HepG2 (cell line): ENCODE measurements around the gene ENTPD2. TPM values are rescaled to one million over a fixed set of nuclear protein-coding genes. Genes with fewer than 3 reads are reported as not detected.

ENCODE experiments used
- HNRNPL ChIP-seq: fragments of 200-400 bp; formaldehyde crosslinking; IDR thresholded peaks from 2 replicates; pipeline ENCODE4 v1.6.1; 2017; ENCODE audit warnings: mild to moderate bottlenecking, low read depth, low read length
- LCORL ChIP-seq, 2 experiments: fragments of 450-650 bp in 1 of 2; sonication (generic) in 1 of 2; formaldehyde crosslinking in 1 of 2; IDR thresholded peaks; 2 replicates each; pipeline versions ENCODE4 v1.5.0 to v1.6.1; 2017 to 2020; ENCODE audit warnings: antibody characterized with exemption in 1 of 2, missing genetic modification reagents in 1 of 2
- MBD4 ChIP-seq: IDR thresholded peaks from 2 replicates; pipeline ENCODE4 v1.6.1; 2012; ENCODE audit warnings: low read length, inconsistent platforms, borderline replicate concordance
- MXI1 ChIP-seq: IDR thresholded peaks from 3 replicates; pipeline ENCODE4 v1.6.1; 2012; ENCODE audit warnings: low read depth, low read length, inconsistent platforms, borderline replicate concordance
- PCBP2 ChIP-seq: fragments of 200-400 bp; formaldehyde crosslinking; optimal IDR thresholded peaks from 2 replicates; pipeline ENCODE3; 2018; ENCODE audit warnings: low read length, low read depth; ENCODE audit not compliant: poor library complexity, severe bottlenecking
- REXO4 ChIP-seq: sonication (generic); formaldehyde crosslinking; IDR thresholded peaks from 2 replicates; pipeline ENCODE4 v1.8.0; 2022; ENCODE audit warnings: missing genetic modification reagents, mild to moderate bottlenecking, borderline replicate concordance
- ZBTB7B ChIP-seq: sonication (generic); formaldehyde crosslinking; IDR thresholded peaks from 2 replicates; pipeline ENCODE4 v1.4.0; 2020; ENCODE audit warnings: missing genetic modification reagents
- ZMYM4 ChIP-seq: sonication (generic); formaldehyde crosslinking; IDR thresholded peaks from 2 replicates; pipeline ENCODE4 v1.8.1; 2023; ENCODE audit warnings: mild to moderate bottlenecking, missing genetic modification reagents
- ZNF30 ChIP-seq: sonication (generic); formaldehyde crosslinking; IDR thresholded peaks from 2 replicates; pipeline ENCODE4 v1.5.0; 2020; ENCODE audit warnings: mild to moderate bottlenecking, missing genetic modification reagents
- ZNF343 ChIP-seq: sonication (generic); formaldehyde crosslinking; IDR thresholded peaks from 2 replicates; pipeline ENCODE4 v1.4.0; 2020; ENCODE audit warnings: mild to moderate bottlenecking, missing genetic modification reagents
- ZNF451 ChIP-seq: sonication (generic); formaldehyde crosslinking; IDR thresholded peaks from 2 replicates; pipeline ENCODE4 v1.5.0; 2020; ENCODE audit warnings: mild to moderate bottlenecking, missing genetic modification reagents
- ZNF781 ChIP-seq: sonication (generic); formaldehyde crosslinking; IDR thresholded peaks from 2 replicates; pipeline ENCODE4 v1.5.1; 2020; ENCODE audit warnings: borderline replicate concordance, mild to moderate bottlenecking, missing genetic modification reagents; ENCODE audit errors: not compliant biosample characterization
- ZNF782 ChIP-seq: sonication (generic); formaldehyde crosslinking; IDR thresholded peaks from 2 replicates; pipeline ENCODE4 v1.4.0; 2020; ENCODE audit warnings: missing genetic modification reagents, mild to moderate bottlenecking, borderline replicate concordance
- polyA plus RNA-seq, 8 experiments: library from polyadenylated mRNA; depleted of rRNA in 3 of 8; stranded (reverse) in 7 of 8; unstranded in 1 of 8; fragments of >200 nt; fragmentation: Illumina TruSeq in 4 of 8; extraction: Trizol in 4 of 8; gene quantifications; 2 replicates each; pipeline versions ENCODE4 v1.2.1 to v1.2.3, GENCODE V29; 2011 to 2016; ENCODE audit warnings: low read depth in 4 of 8, missing spikeins in 1 of 8, mixed read lengths in 1 of 8; ENCODE audit not compliant: insufficient read depth in 1 of 8
- total RNA-seq, 5 experiments: library from RNA; depleted of rRNA; stranded (reverse); fragments of >200 nt; fragmentation: Illumina TruSeq; extraction: Trizol; gene quantifications; 2 replicates each; pipeline ENCODE4 v1.2.3, GENCODE V29; 2016; ENCODE audit warnings: low read depth in 1 of 5
- TF ChIP-seq, protein P1 (sequence below): conservative IDR thresholded peaks from 2 replicates; pipeline ENCODE4 v1.6.1; 2018; ENCODE audit warnings: missing genetic modification reagents
- TF ChIP-seq, protein P2 (sequence below): sonication (generic); formaldehyde crosslinking; IDR thresholded peaks from 2 replicates; pipeline ENCODE4 v1.4.0; 2020; ENCODE audit warnings: missing genetic modification reagents
- TF ChIP-seq, protein P3 (sequence below): sonication (generic); formaldehyde crosslinking; IDR thresholded peaks from 2 replicates; pipeline ENCODE4 v1.4.0; 2020; ENCODE audit warnings: missing genetic modification reagents
- TF ChIP-seq, protein P4 (sequence below): sonication (generic); formaldehyde crosslinking; IDR thresholded peaks from 2 replicates; pipeline ENCODE4 v1.5.0; 2020; ENCODE audit warnings: missing genetic modification reagents

ENTPD2 gene
- total and polyA plus RNA-seq, 2 of the 13 experiments (the other 11 are each of a cell fraction or from before 2014, with no cell fraction given) = 0.95 to 3.2 TPM

DNA sequence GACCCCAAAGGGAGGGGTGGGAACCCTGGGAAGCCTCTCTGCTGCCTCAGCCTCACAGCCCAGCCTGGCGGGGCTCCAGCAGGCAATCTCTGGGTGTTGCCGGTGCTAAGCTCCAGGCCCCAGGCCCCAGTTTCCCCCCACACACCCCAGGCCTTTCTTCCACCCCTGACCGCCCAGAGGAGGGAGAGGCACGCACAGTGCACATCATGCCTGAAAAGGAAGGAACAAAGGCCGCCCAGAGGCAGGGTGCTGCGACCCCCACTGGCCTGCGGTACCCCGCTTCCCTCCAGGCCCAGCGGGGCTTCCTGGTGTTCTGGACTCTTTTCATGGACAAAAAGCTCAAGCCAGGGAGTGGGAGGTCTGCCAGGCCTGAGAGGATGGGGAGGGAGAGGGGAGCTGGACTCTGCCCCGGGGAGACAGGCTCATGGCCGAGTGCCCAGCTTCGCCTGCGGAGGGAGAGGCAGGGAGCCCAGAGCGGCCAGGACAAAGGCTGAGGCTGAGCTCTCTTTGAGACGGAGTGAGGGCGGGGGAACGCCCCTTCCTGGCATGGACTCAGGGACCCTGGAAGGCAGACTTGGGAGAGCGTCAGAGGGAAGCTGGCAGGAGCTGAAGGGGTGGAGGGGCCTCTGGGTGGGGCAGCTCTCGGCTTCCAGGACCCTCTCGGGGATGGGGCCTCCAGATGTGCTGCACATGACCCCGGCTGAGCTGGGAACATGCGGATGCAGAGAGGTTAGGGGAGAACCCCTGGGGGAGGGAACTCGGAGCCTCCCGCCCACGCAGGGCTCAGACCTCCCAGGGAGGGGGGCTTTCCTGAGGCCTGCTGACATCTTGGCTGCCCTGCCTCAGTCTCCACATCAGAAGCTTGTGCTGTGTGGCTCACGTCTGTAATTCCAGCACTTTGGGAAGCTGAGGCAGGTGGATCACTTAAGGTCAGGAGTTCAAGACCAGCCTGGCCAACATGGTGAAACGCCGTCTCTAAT is 1.8 kb upstream of the ENTPD2 start (continued):
- TF ChIP-seq, protein P1, sequence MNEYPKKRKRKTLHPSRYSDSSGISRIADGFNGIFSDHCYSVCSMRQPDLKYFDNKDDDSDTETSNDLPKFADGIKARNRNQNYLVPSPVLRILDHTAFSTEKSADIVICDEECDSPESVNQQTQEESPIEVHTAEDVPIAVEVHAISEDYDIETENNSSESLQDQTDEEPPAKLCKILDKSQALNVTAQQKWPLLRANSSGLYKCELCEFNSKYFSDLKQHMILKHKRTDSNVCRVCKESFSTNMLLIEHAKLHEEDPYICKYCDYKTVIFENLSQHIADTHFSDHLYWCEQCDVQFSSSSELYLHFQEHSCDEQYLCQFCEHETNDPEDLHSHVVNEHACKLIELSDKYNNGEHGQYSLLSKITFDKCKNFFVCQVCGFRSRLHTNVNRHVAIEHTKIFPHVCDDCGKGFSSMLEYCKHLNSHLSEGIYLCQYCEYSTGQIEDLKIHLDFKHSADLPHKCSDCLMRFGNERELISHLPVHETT = peak; percentile 40; the same call in 1 of the 2 replicates
- no peak for TF ChIP-seq ZNF343 (CRISPR knock-in tag)
- TF ChIP-seq, protein P2, sequence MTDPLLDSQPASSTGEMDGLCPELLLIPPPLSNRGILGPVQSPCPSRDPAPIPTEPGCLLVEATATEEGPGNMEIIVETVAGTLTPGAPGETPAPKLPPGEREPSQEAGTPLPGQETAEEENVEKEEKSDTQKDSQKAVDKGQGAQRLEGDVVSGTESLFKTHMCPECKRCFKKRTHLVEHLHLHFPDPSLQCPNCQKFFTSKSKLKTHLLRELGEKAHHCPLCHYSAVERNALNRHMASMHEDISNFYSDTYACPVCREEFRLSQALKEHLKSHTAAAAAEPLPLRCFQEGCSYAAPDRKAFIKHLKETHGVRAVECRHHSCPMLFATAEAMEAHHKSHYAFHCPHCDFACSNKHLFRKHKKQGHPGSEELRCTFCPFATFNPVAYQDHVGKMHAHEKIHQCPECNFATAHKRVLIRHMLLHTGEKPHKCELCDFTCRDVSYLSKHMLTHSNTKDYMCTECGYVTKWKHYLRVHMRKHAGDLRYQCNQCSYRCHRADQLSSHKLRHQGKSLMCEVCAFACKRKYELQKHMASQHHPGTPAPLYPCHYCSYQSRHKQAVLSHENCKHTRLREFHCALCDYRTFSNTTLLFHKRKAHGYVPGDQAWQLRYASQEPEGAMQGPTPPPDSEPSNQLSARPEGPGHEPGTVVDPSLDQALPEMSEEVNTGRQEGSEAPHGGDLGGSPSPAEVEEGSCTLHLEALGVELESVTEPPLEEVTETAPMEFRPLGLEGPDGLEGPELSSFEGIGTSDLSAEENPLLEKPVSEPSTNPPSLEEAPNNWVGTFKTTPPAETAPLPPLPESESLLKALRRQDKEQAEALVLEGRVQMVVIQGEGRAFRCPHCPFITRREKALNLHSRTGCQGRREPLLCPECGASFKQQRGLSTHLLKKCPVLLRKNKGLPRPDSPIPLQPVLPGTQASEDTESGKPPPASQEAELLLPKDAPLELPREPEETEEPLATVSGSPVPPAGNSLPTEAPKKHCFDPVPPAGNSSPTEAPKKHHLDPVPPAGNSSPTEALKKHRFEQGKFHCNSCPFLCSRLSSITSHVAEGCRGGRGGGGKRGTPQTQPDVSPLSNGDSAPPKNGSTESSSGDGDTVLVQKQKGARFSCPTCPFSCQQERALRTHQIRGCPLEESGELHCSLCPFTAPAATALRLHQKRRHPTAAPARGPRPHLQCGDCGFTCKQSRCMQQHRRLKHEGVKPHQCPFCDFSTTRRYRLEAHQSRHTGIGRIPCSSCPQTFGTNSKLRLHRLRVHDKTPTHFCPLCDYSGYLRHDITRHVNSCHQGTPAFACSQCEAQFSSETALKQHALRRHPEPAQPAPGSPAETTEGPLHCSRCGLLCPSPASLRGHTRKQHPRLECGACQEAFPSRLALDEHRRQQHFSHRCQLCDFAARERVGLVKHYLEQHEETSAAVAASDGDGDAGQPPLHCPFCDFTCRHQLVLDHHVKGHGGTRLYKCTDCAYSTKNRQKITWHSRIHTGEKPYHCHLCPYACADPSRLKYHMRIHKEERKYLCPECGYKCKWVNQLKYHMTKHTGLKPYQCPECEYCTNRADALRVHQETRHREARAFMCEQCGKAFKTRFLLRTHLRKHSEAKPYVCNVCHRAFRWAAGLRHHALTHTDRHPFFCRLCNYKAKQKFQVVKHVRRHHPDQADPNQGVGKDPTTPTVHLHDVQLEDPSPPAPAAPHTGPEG = no peak; the same call in 1 of the 2 replicates
- TF ChIP-seq HNRNPL = peak; percentile 87; the same call in 1 of the 2 replicates
- TF ChIP-seq ZNF30 (CRISPR knock-in tag) = no peak
- no peak for TF ChIP-seq ZNF782 (CRISPR knock-in tag)
- TF ChIP-seq ZNF451 (CRISPR knock-in tag) = 0 out of 2 replicates have a peak, but pooled peaks have one; percentile 28
- no peak; the same call in 2 of the 3 replicates for TF ChIP-seq MXI1
- no peak for TF ChIP-seq PCBP2
- TF ChIP-seq, protein P3, sequence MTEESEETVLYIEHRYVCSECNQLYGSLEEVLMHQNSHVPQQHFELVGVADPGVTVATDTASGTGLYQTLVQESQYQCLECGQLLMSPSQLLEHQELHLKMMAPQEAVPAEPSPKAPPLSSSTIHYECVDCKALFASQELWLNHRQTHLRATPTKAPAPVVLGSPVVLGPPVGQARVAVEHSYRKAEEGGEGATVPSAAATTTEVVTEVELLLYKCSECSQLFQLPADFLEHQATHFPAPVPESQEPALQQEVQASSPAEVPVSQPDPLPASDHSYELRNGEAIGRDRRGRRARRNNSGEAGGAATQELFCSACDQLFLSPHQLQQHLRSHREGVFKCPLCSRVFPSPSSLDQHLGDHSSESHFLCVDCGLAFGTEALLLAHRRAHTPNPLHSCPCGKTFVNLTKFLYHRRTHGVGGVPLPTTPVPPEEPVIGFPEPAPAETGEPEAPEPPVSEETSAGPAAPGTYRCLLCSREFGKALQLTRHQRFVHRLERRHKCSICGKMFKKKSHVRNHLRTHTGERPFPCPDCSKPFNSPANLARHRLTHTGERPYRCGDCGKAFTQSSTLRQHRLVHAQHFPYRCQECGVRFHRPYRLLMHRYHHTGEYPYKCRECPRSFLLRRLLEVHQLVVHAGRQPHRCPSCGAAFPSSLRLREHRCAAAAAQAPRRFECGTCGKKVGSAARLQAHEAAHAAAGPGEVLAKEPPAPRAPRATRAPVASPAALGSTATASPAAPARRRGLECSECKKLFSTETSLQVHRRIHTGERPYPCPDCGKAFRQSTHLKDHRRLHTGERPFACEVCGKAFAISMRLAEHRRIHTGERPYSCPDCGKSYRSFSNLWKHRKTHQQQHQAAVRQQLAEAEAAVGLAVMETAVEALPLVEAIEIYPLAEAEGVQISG (CRISPR knock-in tag) = peak; percentile 68
- peak; percentile 69; the same call in 1 of the 2 replicates for TF ChIP-seq ZBTB7B (CRISPR knock-in tag)
- TF ChIP-seq, protein P4, sequence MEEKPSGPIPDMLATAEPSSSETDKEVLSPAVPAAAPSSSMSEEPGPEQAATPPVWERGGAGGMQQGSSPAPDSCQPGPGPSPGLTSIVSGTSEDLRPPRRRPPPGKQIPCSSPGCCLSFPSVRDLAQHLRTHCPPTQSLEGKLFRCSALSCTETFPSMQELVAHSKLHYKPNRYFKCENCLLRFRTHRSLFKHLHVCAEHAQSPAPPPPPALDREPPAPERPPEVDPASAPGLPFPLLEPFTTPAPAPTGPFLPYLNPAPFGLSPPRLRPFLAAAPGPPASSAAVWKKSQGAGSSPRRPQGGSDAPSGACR (CRISPR knock-in tag) = no peak
- TF ChIP-seq ZMYM4 (CRISPR knock-in tag) = peak; percentile 71
- no peak for TF ChIP-seq LCORL (IDR thresholded peaks at IDR 0.05)
- TF ChIP-seq LCORL (CRISPR knock-in tag; IDR thresholded peaks at IDR 0.05) = peak; percentile 90
- no peak for TF ChIP-seq REXO4 (CRISPR knock-in tag)
- TF ChIP-seq MBD4 = no peak
- TF ChIP-seq ZNF781 (CRISPR knock-in tag) = no peak
